K562 (cell line): Measurements from ENCODE around the gene MAST4. TPM values are rescaled to one million over a fixed set of nuclear protein-coding genes. Genes with fewer than 3 reads are reported as not detected.

Experiments used
- ATAC-seq: fragments of 200-7000 bp; cut with Tn5 transposase; 3 replicates; pipeline ENCODE4 v1.9.1; 2020; ENCODE audit warnings: moderate library complexity
- BruUV-seq: library from RNA; stranded (reverse); fragments of 400-500 nt; replicated peaks from 2 replicates; lab custom pipeline; 2021; lab: Mats Ljungman, UMichigan
- CTCF ChIA-PET: fragments of 300-600 bp; formaldehyde crosslinking; extraction: SDS; loops from one replicate; lab custom pipeline; 2021; ENCODE audit warnings: low intra/inter-chr PET ratio; lab: Yijun Ruan, JAX
- POLR2A ChIA-PET: fragments of 300-600, 350-650 bp; sonication (Branson Sonifier 250); formaldehyde crosslinking; extraction: SDS; loops from one replicate; lab custom pipeline; 2021; ENCODE audit warnings: antibody characterized with exemption, inconsistent platforms; lab: Yijun Ruan, JAX
- DNase-seq, 4 experiments: peaks; one replicate each; pipeline versions ENCODE4 v3.0.0 to v3.0.0-alpha.2; 2011 to 2018; ENCODE audit warnings: low spot score in 3 of 4, mixed read lengths in 3 of 4; ENCODE audit errors: extremely low read depth in 1 of 4
- FAIRE-seq: peaks from 2 replicates; lab custom pipeline; 2011; peaks lifted over from hg19 to GRCh38; lab: Jason Lieb, UNC
- H2AFZ ChIP-seq: 2 replicates; pipeline ENCODE4 v1.6.0; 2011; ENCODE audit warnings: low read depth, low read length, control low read depth, inconsistent platforms
- H3K27ac ChIP-seq: fragments of 200-600 bp; 3 replicates; pipeline ENCODE4 v1.8.0; 2011; ENCODE audit warnings: low read depth, mild to moderate bottlenecking, control low read depth, inconsistent platforms, low read length, moderate library complexity, mixed read lengths; ENCODE audit errors: extremely low read depth
- H3K27me3 ChIP-seq, 2 experiments: fragments of 300-600 bp in 1 of 2; 2 replicates in 1 of 2; 3 replicates in 1 of 2; pipeline versions ENCODE4 v1.6.0 to v1.8.0; 2011; ENCODE audit warnings: inconsistent platforms in 2 of 2, low read length in 2 of 2, mild to moderate bottlenecking in 1 of 2, mixed read lengths in 1 of 2, moderate library complexity in 1 of 2; ENCODE audit not compliant: control insufficient read depth in 2 of 2, insufficient read depth in 2 of 2
- H3K36me3 ChIP-seq: fragments of 300-600 bp; 3 replicates; pipeline ENCODE4 v1.8.0; 2011; ENCODE audit warnings: mild to moderate bottlenecking, low read length, inconsistent platforms; ENCODE audit not compliant: control insufficient read depth, insufficient read depth
- H3K4me1 ChIP-seq, 2 experiments: fragments of 200-600 bp in 1 of 2; replicated peaks in 1 of 2; 2 replicates in 1 of 2; 3 replicates in 1 of 2; pipeline versions ENCODE4 v1.5.1 to v1.8.0; 2011; ENCODE audit warnings: inconsistent platforms in 2 of 2, low read length in 2 of 2, mild to moderate bottlenecking in 1 of 2, mixed read lengths in 1 of 2, moderate library complexity in 1 of 2; ENCODE audit not compliant: control insufficient read depth in 2 of 2, insufficient read depth in 2 of 2
- H3K4me2 ChIP-seq: 2 replicates; pipeline ENCODE4 v1.6.1; 2011; ENCODE audit warnings: low read length, control low read depth, inconsistent platforms, mixed read lengths; ENCODE audit not compliant: insufficient read depth
- H3K4me3 ChIP-seq: fragments of 200-600 bp; sonication (generic), shearing (Covaris generic); 2 replicates; pipeline ENCODE4 v1.5.1; 2016; ENCODE audit warnings: control low read depth, inconsistent platforms
- H3K79me2 ChIP-seq: fragments of 200-600 bp; 3 replicates; pipeline ENCODE4 v1.8.0; 2011; ENCODE audit warnings: low read length, inconsistent platforms; ENCODE audit not compliant: control insufficient read depth, insufficient read depth
- H3K9ac ChIP-seq, 2 experiments: 2 replicates each; pipeline versions ENCODE4 v1.6.0 to v1.6.1; 2011; ENCODE audit warnings: low read depth in 2 of 2, low read length in 2 of 2, control low read depth in 1 of 2, inconsistent platforms in 1 of 2, mild to moderate bottlenecking in 1 of 2, mixed read lengths in 1 of 2; ENCODE audit not compliant: insufficient read depth in 1 of 2
- H3K9me1 ChIP-seq: one replicate; pipeline ENCODE4 v1.6.0; 2011; ENCODE audit warnings: inconsistent platforms, mild to moderate bottlenecking, low read length, moderate library complexity; ENCODE audit not compliant: control insufficient read depth, insufficient read depth
- H3K9me3 ChIP-seq: replicated peaks from 2 replicates; pipeline ENCODE4 v1.5.1; 2011; ENCODE audit warnings: low read depth, low read length, inconsistent platforms; ENCODE audit not compliant: control insufficient read depth, insufficient read depth
- H4K20me1 ChIP-seq: replicated peaks from 2 replicates; pipeline ENCODE4 v1.6.1; 2011; ENCODE audit warnings: low read length, inconsistent platforms, mixed read lengths; ENCODE audit not compliant: control insufficient read depth, insufficient read depth
- CC2D1A ChIP-seq: fragments of 450-650 bp; IDR thresholded peaks from 2 replicates; pipeline ENCODE4 v1.6.1; 2017; ENCODE audit warnings: mild to moderate bottlenecking
- HDAC1 ChIP-seq, 2 experiments: fragments of 450-650 bp; IDR thresholded peaks; 2 replicates each; pipeline ENCODE4 v1.6.1; 2016 to 2017; ENCODE audit warnings: inconsistent platforms in 1 of 2, mild to moderate bottlenecking in 1 of 2, moderate library complexity in 1 of 2
- HSF4 ChIP-seq: fragments of 250-450 bp; sonication (Bioruptor Pico); IDR thresholded peaks from 2 replicates; pipeline ENCODE4 v2.1.2; 2022; ENCODE audit warnings: mild to moderate bottlenecking, moderate library complexity, borderline replicate concordance
- RFX5 ChIP-seq: IDR thresholded peaks from 2 replicates; pipeline ENCODE4 v1.6.1; 2011; ENCODE audit warnings: low read depth, mild to moderate bottlenecking, improper control_type of control experiment, low read length
- SMARCA4 ChIP-seq: fragments of 450-650 bp; IDR thresholded peaks from 2 replicates; pipeline ENCODE4 v1.6.1; 2016
- ZNF696 ChIP-seq: fragments of 250-450 bp; sonication (Bioruptor Pico); conservative IDR thresholded peaks from 2 replicates; pipeline ENCODE4 v1.4.0; 2020; ENCODE audit warnings: mild to moderate bottlenecking, moderate library complexity
- WGBS: fragments of 100-300 bp; shearing (Covaris generic); methylation state at CpG from one replicate; pipeline ENCODE4 v1.1.6; 2016; ENCODE audit warnings: low coverage, mixed read lengths; ENCODE audit not compliant: insufficient coverage; ENCODE audit errors: missing lambda C conversion rate; 5-methylcytosine and 5-hydroxymethylcytosine counted together
- in situ Hi-C: fragments of 300-500 bp; cut with MboI; formaldehyde crosslinking; loops from 4 replicates; pipeline ENCODE4 v1.15.0; 2018; ENCODE audit warnings: inconsistent platforms, mixed read lengths
- intact Hi-C: fragments of 100-400 bp; cut with micrococcal nuclease; formaldehyde crosslinking; loops from 2 replicates; pipeline ENCODE4 v1.14.2; 2022
- polyA plus RNA-seq, 8 experiments: library from polyadenylated mRNA; depleted of rRNA in 4 of 8; stranded (reverse) in 5 of 8; unstranded in 3 of 8; fragments of >200 nt; fragmentation: Nextera tagmentation in 2 of 8; fragmentation: Illumina TruSeq in 1 of 8; extraction: Ambion mirVana in 2 of 8; extraction: Trizol in 1 of 8; gene quantifications; 2 replicates each; pipeline versions ENCODE4 v1.2.1 to v1.2.3, GENCODE V29; 2011 to 2014; ENCODE audit warnings: inconsistent platforms in 1 of 8, missing spikeins in 1 of 8
- total RNA-seq, 7 experiments: library from RNA; depleted of rRNA in 6 of 7; stranded (reverse); fragments of >200 nt in 6 of 7; fragmentation: Illumina TruSeq in 2 of 7; extraction: Trizol in 2 of 7; gene quantifications; 2 replicates each; pipeline versions ENCODE4 v1.2.1 to v1.2.3, GENCODE V29; 2011 to 2021; ENCODE audit warnings: low replicate concordance in 1 of 7
- TF ChIP-seq, protein P1 (sequence below): fragments of 450-650 bp; IDR thresholded peaks from 2 replicates; pipeline ENCODE4 v1.6.1; 2016; ENCODE audit warnings: low read depth
- TF ChIP-seq, protein P2 (sequence below): sonication (generic); formaldehyde crosslinking; IDR thresholded peaks from 2 replicates; pipeline ENCODE4 v1.8.1; 2023; ENCODE audit warnings: mild to moderate bottlenecking, missing genetic modification reagents
- TF ChIP-seq, protein P3 (sequence below): sonication (generic); formaldehyde crosslinking; IDR thresholded peaks from 2 replicates; pipeline ENCODE4 v1.8.1; 2023; ENCODE audit warnings: mild to moderate bottlenecking, missing genetic modification reagents
- TF ChIP-seq, protein P4 (sequence below), 2 experiments: IDR thresholded peaks; 2 replicates each; pipeline ENCODE4 v1.6.1; 2011; ENCODE audit warnings: borderline replicate concordance in 1 of 2, control low read depth in 1 of 2, low read depth in 1 of 2, low read length in 1 of 2, mild to moderate bottlenecking in 1 of 2, mixed read lengths in 1 of 2, moderate library complexity in 1 of 2; ENCODE audit not compliant: insufficient read depth in 1 of 2, insufficient read length in 1 of 2, poor library complexity in 1 of 2, severe bottlenecking in 1 of 2; ENCODE audit errors: extremely low read depth in 1 of 2

Gene MAST4
- total and polyA plus RNA-seq, 9 of the 15 experiments (the other 6 are each of a cell fraction or from before 2014, with no cell fraction given) = 0.88 to 10.1 (median 5.2) TPM

DNA sequence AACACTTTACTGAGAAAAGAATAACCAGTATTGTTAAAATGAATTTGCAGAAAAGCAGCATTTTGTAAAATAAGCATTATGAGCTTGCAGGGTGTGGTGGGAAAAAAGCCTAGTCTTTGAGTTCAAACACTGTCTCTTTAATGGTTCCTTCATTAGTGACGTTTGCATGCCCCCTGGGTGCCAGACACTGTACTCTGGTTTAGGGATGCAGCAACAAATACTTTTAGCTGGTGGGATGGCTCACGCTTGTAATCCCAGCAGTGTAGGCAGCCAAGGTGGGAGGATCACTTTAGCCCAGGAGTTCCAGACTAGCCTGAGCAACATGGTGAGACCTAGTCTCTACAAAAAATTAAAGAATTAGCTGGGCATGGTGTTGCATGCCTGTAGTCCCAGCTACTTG is 62.3 kb downstream of the MAST4 start:
- intact Hi-C loops = no loop called here
- Histone ChIP-seq H3K27me3 (no peaks in the 10 kb centered on the region), H3K27ac (no peak overlapping the region), H3K79me2 (no peaks in the 10 kb centered on the region), H3K9me1 (no peaks in the 10 kb centered on the region), H4K20me1 (no peaks in the 10 kb centered on the region), H3K4me3 (no peak overlapping the region), H3K9ac (no peak overlapping the region), H3K4me1 (no peaks in the 10 kb centered on the region), H3K36me3 (no peaks in the 10 kb centered on the region), H3K4me2 (no peak overlapping the region), H3K9me3 (no peaks in the 10 kb centered on the region), H2AFZ (no peak overlapping the region)
- DNase-seq (no peak), FAIRE-seq (no peak), ATAC-seq (no peak)
- no TSS peak for BruUV-seq
- in situ Hi-C loops = no loop called here
- CTCF ChIA-PET = no interaction called here
- POLR2A ChIA-PET = no interaction called here
- WGBS = 0% methylated on average over 2 of the region's 2 CpGs
- TF ChIP-seq RFX5 (no peak), ZNF696 (CRISPR knock-in tag) (no peak), CC2D1A (no peak), SMARCA4 (no peak), HDAC1 (IDR thresholded peaks at IDR 0.05) (no peak), HSF4 (no peak)
- TF ChIP-seq, protein P1, sequence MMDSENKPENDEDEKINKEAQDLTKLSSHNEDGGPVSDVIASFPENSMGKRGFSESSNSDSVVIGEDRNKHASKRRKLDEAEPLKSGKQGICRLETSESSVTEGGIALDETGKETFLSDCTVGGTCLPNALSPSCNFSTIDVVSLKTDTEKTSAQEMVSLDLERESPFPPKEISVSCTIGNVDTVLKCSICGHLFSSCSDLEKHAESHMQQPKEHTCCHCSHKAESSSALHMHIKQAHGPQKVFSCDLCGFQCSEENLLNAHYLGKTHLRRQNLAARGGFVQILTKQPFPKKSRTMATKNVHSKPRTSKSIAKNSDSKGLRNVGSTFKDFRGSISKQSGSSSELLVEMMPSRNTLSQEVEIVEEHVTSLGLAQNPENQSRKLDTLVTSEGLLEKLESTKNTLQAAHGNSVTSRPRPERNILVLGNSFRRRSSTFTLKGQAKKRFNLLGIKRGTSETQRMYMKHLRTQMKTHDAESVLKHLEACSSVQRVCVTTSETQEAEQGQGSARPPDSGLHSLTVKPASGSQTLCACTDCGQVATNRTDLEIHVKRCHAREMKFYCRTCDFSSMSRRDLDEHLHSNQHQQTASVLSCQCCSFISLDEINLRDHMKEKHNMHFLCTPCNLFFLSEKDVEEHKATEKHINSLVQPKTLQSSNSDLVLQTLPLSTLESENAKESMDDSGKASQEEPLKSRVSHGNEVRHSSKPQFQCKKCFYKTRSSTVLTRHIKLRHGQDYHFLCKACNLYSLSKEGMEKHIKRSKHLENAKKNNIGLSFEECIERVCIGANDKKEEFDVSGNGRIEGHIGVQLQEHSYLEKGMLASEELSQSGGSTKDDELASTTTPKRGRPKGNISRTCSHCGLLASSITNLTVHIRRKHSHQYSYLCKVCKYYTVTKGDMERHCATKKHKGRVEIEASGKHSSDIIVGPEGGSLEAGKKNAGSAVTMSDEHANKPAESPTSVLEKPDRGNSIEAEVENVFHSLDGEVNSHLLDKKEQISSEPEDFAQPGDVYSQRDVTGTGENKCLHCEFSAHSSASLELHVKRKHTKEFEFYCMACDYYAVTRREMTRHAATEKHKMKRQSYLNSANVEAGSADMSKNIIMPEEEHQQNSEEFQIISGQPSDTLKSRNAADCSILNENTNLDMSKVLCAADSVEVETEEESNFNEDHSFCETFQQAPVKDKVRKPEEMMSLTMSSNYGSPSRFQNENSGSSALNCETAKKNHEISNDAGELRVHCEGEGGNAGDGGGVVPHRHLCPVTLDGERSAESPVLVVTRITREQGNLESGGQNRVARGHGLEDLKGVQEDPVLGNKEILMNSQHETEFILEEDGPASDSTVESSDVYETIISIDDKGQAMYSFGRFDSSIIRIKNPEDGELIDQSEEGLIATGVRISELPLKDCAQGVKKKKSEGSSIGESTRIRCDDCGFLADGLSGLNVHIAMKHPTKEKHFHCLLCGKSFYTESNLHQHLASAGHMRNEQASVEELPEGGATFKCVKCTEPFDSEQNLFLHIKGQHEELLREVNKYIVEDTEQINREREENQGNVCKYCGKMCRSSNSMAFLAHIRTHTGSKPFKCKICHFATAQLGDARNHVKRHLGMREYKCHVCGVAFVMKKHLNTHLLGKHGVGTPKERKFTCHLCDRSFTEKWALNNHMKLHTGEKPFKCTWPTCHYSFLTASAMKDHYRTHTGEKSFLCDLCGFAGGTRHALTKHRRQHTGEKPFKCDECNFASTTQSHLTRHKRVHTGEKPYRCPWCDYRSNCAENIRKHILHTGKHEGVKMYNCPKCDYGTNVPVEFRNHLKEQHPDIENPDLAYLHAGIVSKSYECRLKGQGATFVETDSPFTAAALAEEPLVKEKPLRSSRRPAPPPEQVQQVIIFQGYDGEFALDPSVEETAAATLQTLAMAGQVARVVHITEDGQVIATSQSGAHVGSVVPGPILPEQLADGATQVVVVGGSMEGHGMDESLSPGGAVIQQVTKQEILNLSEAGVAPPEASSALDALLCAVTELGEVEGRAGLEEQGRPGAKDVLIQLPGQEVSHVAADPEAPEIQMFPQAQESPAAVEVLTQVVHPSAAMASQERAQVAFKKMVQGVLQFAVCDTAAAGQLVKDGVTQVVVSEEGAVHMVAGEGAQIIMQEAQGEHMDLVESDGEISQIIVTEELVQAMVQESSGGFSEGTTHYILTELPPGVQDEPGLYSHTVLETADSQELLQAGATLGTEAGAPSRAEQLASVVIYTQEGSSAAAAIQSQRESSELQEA = no peak
- TF ChIP-seq, protein P2, sequence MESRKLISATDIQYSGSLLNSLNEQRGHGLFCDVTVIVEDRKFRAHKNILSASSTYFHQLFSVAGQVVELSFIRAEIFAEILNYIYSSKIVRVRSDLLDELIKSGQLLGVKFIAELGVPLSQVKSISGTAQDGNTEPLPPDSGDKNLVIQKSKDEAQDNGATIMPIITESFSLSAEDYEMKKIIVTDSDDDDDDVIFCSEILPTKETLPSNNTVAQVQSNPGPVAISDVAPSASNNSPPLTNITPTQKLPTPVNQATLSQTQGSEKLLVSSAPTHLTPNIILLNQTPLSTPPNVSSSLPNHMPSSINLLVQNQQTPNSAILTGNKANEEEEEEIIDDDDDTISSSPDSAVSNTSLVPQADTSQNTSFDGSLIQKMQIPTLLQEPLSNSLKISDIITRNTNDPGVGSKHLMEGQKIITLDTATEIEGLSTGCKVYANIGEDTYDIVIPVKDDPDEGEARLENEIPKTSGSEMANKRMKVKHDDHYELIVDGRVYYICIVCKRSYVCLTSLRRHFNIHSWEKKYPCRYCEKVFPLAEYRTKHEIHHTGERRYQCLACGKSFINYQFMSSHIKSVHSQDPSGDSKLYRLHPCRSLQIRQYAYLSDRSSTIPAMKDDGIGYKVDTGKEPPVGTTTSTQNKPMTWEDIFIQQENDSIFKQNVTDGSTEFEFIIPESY = no peak
- TF ChIP-seq, protein P3, sequence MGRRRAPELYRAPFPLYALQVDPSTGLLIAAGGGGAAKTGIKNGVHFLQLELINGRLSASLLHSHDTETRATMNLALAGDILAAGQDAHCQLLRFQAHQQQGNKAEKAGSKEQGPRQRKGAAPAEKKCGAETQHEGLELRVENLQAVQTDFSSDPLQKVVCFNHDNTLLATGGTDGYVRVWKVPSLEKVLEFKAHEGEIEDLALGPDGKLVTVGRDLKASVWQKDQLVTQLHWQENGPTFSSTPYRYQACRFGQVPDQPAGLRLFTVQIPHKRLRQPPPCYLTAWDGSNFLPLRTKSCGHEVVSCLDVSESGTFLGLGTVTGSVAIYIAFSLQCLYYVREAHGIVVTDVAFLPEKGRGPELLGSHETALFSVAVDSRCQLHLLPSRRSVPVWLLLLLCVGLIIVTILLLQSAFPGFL (CRISPR knock-in tag) = no peak
- TF ChIP-seq, protein P4, sequence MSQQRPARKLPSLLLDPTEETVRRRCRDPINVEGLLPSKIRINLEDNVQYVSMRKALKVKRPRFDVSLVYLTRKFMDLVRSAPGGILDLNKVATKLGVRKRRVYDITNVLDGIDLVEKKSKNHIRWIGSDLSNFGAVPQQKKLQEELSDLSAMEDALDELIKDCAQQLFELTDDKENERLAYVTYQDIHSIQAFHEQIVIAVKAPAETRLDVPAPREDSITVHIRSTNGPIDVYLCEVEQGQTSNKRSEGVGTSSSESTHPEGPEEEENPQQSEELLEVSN (IDR thresholded peaks at IDR 0.05; ENCODE audit: borderline replicate concordance in 1 of 2, extremely low read depth in 1 of 2, insufficient read depth in 1 of 2, insufficient read length in 1 of 2, low read depth in 1 of 2, low read length in 1 of 2, poor library complexity in 1 of 2, severe bottlenecking in 1 of 2) = no peak
